H9 (cell line): ENCODE data around the gene SPOCK3. TPM values are rescaled to one million over a fixed set of nuclear protein-coding genes. Genes with fewer than 3 reads are reported as not detected.
A peak's percentile ranks its signal among the peaks of the same experiment; 100 is the strongest.

Experiments used
- DNase-seq: peaks from one replicate; pipeline ENCODE4 v3.0.0-alpha.2; 2017
- H2AFZ ChIP-seq: one replicate; pipeline ENCODE4 v1.6.1; 2013; ENCODE audit warnings: mild to moderate bottlenecking, low read length, control low read depth, moderate library complexity
- H2AK5ac ChIP-seq: 2 replicates; pipeline ENCODE4 v1.6.1; 2013; ENCODE audit warnings: low read length, control low read depth, mixed read lengths; ENCODE audit not compliant: insufficient read length
- H2BK120ac ChIP-seq: one replicate; pipeline ENCODE4 v1.6.1; 2013; ENCODE audit warnings: low read depth, mild to moderate bottlenecking, low read length, control low read depth, inconsistent platforms; ENCODE audit not compliant: poor library complexity, severe bottlenecking
- H2BK12ac ChIP-seq: 2 replicates; pipeline ENCODE4 v1.6.1; 2013; ENCODE audit warnings: low read length, control low read depth, mixed read lengths, low read depth; ENCODE audit not compliant: insufficient read length
- H2BK15ac ChIP-seq: 2 replicates; pipeline ENCODE4 v1.6.1; 2013; ENCODE audit warnings: low read depth, low read length, control low read depth
- H2BK20ac ChIP-seq: one replicate; pipeline ENCODE4 v1.6.1; 2013; ENCODE audit warnings: low read depth, mild to moderate bottlenecking, low read length, control low read depth, inconsistent platforms; ENCODE audit not compliant: poor library complexity, severe bottlenecking
- H2BK5ac ChIP-seq: 2 replicates; pipeline ENCODE4 v1.6.1; 2013; ENCODE audit warnings: low read length, control low read depth, mixed read lengths; ENCODE audit not compliant: insufficient read length
- H3K14ac ChIP-seq: 2 replicates; pipeline ENCODE4 v1.6.1; 2013; ENCODE audit warnings: low read length, control low read depth; ENCODE audit not compliant: insufficient read depth
- H3K18ac ChIP-seq: 2 replicates; pipeline ENCODE4 v1.6.1; 2013; ENCODE audit warnings: low read depth, mild to moderate bottlenecking, mixed read lengths, low read length, control low read depth; ENCODE audit not compliant: insufficient read length
- H3K23ac ChIP-seq: 2 replicates; pipeline ENCODE4 v1.6.1; 2013; ENCODE audit warnings: low read length, control low read depth, mixed read lengths, low read depth; ENCODE audit not compliant: insufficient read length
- H3K23me2 ChIP-seq: 2 replicates; pipeline ENCODE4 v1.6.1; 2013; ENCODE audit warnings: low read depth, mild to moderate bottlenecking, mixed read lengths, low read length, control low read depth; ENCODE audit not compliant: insufficient read length, poor library complexity, severe bottlenecking
- H3K27ac ChIP-seq: 2 replicates; pipeline ENCODE4 v1.5.1; 2013; ENCODE audit warnings: low read length, control low read depth, mixed read lengths, low read depth; ENCODE audit not compliant: insufficient read length
- H3K27me3 ChIP-seq: 2 replicates; pipeline ENCODE4 v1.6.1; 2013; ENCODE audit warnings: low read length, control low read depth, inconsistent platforms; ENCODE audit not compliant: insufficient read depth
- H3K4ac ChIP-seq: 2 replicates; pipeline ENCODE4 v1.6.1; 2013; ENCODE audit warnings: low read depth, mild to moderate bottlenecking, control low read depth, inconsistent platforms, low read length, moderate library complexity
- H3K4me1 ChIP-seq: 2 replicates; pipeline ENCODE4 v1.6.1; 2013; ENCODE audit warnings: low read length, control low read depth, inconsistent platforms; ENCODE audit not compliant: insufficient read depth
- H3K4me2 ChIP-seq: 2 replicates; pipeline ENCODE4 v1.6.1; 2013; ENCODE audit warnings: low read length, control low read depth, mixed read lengths; ENCODE audit not compliant: insufficient read length, insufficient read depth
- H3K56ac ChIP-seq: 2 replicates; pipeline ENCODE4 v1.6.1; 2013; ENCODE audit warnings: low read depth, mild to moderate bottlenecking, mixed read lengths, low read length, control low read depth; ENCODE audit not compliant: insufficient read length
- H3K79me1 ChIP-seq: 2 replicates; pipeline ENCODE4 v1.6.1; 2013; ENCODE audit warnings: low read depth, mild to moderate bottlenecking, moderate library complexity, low read length, control low read depth, inconsistent platforms; ENCODE audit not compliant: insufficient read depth, poor library complexity, severe bottlenecking
- H3K79me2 ChIP-seq: 2 replicates; pipeline ENCODE4 v1.6.1; 2013; ENCODE audit warnings: low read length, control low read depth, inconsistent platforms; ENCODE audit not compliant: insufficient read depth
- H3K9ac ChIP-seq: 2 replicates; pipeline ENCODE4 v1.6.1; 2013; ENCODE audit warnings: low read length, control low read depth, mixed read lengths; ENCODE audit not compliant: insufficient read length; ENCODE audit errors: extremely low read depth
- H3K9me3 ChIP-seq: one replicate; pipeline ENCODE4 v1.6.1; 2013; ENCODE audit warnings: low read depth, low read length, inconsistent platforms; ENCODE audit not compliant: control insufficient read depth
- H3T11ph ChIP-seq: one replicate; pipeline ENCODE4 v1.6.1; 2013; ENCODE audit warnings: mild to moderate bottlenecking, low read length, control low read depth, inconsistent platforms
- H4K20me1 ChIP-seq: one replicate; pipeline ENCODE4 v1.6.1; 2013; ENCODE audit not compliant: control insufficient read depth, insufficient read length, insufficient read depth
- H4K5ac ChIP-seq: 2 replicates; pipeline ENCODE4 v1.6.1; 2013; ENCODE audit warnings: low read depth, mild to moderate bottlenecking, mixed read lengths, low read length, control low read depth; ENCODE audit not compliant: insufficient read length
- H4K8ac ChIP-seq: replicated peaks from 2 replicates; pipeline ENCODE4 v1.6.1; 2013; ENCODE audit warnings: low read length, control low read depth, mixed read lengths, low read depth; ENCODE audit not compliant: insufficient read length
- H4K91ac ChIP-seq: 2 replicates; pipeline ENCODE4 v1.6.1; 2013; ENCODE audit warnings: low read depth, mild to moderate bottlenecking, moderate library complexity, mixed read lengths, low read length, control low read depth; ENCODE audit not compliant: insufficient read length
- H3K27ac Mint-ChIP-seq, 3 experiments: 2 replicates in 2 of 3; 3 replicates in 1 of 3; pipeline ENCODE4 v1.8.0; 2020 to 2021; ENCODE audit warnings: mixed read lengths in 3 of 3, mild to moderate bottlenecking in 1 of 3, moderate library complexity in 1 of 3
- H3K27me3 Mint-ChIP-seq: 2 replicates; pipeline ENCODE4 v1.8.0; 2021; ENCODE audit warnings: low read depth, mild to moderate bottlenecking, moderate library complexity, mixed read lengths
- H3K36me3 Mint-ChIP-seq, 3 experiments: 2 replicates in 2 of 3; 3 replicates in 1 of 3; pipeline ENCODE4 v1.8.0; 2020 to 2021; ENCODE audit warnings: low read depth in 3 of 3, mixed read lengths in 3 of 3; ENCODE audit not compliant: insufficient read depth in 1 of 3
- H3K4me1 Mint-ChIP-seq, 2 experiments: 2 replicates each; pipeline ENCODE4 v1.8.0; 2020; ENCODE audit warnings: mixed read lengths in 2 of 2
- H3K4me3 Mint-ChIP-seq, 2 experiments: 2 replicates in 1 of 2; 3 replicates in 1 of 2; pipeline ENCODE4 v1.8.0; 2020 to 2021; ENCODE audit warnings: mild to moderate bottlenecking in 2 of 2, mixed read lengths in 2 of 2, moderate library complexity in 1 of 2
- H3K9me3 Mint-ChIP-seq, 2 experiments: 2 replicates in 1 of 2; 3 replicates in 1 of 2; pipeline ENCODE4 v1.8.0; 2020; ENCODE audit warnings: mild to moderate bottlenecking in 2 of 2, mixed read lengths in 2 of 2, moderate library complexity in 1 of 2
- WGBS: extraction: QIAGEN DNeasy Blood & Tissue Kit; methylation state at CpG from one replicate; pipeline ENCODE4 v1.1.7; 2013; ENCODE audit warnings: missing lambda C conversion rate, low lambda C conversion rate, mixed read lengths; ENCODE audit not compliant: insufficient read length; ENCODE audit errors: extremely low coverage; 5-methylcytosine and 5-hydroxymethylcytosine counted together
- total RNA-seq: library from RNA; stranded (reverse); gene quantifications from 2 replicates; pipeline ENCODE4 v1.2.1, GENCODE V29; 2021
- TF ChIP-seq, protein P1 (sequence below): fragments of 200-600 bp; sonication (generic); conservative IDR thresholded peaks from 3 replicates; pipeline ENCODE4 v1.8.0; 2021; ENCODE audit warnings: antibody characterized with exemption, mild to moderate bottlenecking

The SPOCK3 gene
- total RNA-seq, 1 experiment from 2014 or later: 0.28 TPM

DNA sequence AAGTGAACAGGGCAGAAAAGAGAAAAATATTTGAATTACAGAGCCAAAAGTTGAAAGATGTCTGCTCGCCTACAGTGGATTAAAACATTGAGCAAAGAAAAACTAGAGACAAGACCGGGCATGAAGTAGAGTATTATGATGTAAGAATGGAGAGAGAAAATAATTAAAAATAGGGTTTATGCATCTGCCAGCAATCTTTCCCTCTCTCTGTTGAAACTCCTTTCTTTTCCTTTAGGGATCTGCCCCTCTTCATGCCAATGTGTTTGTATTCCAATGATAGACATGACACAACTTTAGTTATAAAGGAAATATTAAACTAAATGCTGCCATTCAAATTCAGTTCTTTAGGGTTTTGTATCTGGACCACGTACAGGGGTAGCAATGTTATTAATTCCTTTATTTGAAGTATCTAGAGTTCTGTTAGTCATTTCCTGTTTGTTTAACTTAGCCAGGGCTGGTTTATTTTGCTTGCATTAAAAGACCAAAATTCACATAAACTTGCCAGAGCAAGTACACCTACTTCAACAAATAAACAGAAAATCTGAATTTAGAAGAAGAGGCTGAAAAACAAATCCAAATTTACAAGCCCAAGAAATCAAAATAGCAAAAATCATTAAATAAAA is 202.6 kb downstream of the SPOCK3 start:
- no peak overlapping the region for H3K9ac ChIP-seq
- Mint-ChIP-seq H3K9me3 (no peaks in the 10 kb centered on the region), H3K4me1 (peaks cover 4 to 7% of the 10 kb centered on the region in 2 experiments; a peak in 3 of 4 replicates), H3K36me3 (no peaks in the 10 kb centered on the region), H3K27me3 (no peaks in the 10 kb centered on the region), H3K4me3 (no peak overlapping the region), H3K27ac (peak overlapping the region in 1 of 3 experiments; percentile 44; a peak in 1 of 7 replicates)
- H3K23ac ChIP-seq: no peak overlapping the region
- H3K9me3 ChIP-seq: no peaks in the 10 kb centered on the region
- DNase-seq: no peak
- no peaks in the 10 kb centered on the region for H3K27me3 ChIP-seq
- H2AFZ ChIP-seq: no peak overlapping the region
- H2BK20ac ChIP-seq: no peak overlapping the region
- no peak overlapping the region for H3K27ac ChIP-seq
- H4K20me1 ChIP-seq: no peaks in the 10 kb centered on the region
- H3K79me1 ChIP-seq: no peaks in the 10 kb centered on the region
- no peak overlapping the region for H4K5ac ChIP-seq
- H2BK15ac ChIP-seq: no peak overlapping the region
- no peak overlapping the region for H2BK120ac ChIP-seq
- H3K14ac ChIP-seq: no peak overlapping the region
- no CpG with 5 or more reads among the region's 3 CpGs for WGBS
- no peak overlapping the region for H4K91ac ChIP-seq
- no peak overlapping the region for H3K4me2 ChIP-seq
- no peak overlapping the region for H2BK5ac ChIP-seq
- no peaks in the 10 kb centered on the region for H3K4me1 ChIP-seq
- H2BK12ac ChIP-seq: no peak overlapping the region
- H2AK5ac ChIP-seq: no peak overlapping the region
- no peak overlapping the region for H4K8ac ChIP-seq
- H3K4ac ChIP-seq: no peak overlapping the region
- no peaks in the 10 kb centered on the region for H3K23me2 ChIP-seq
- no peak overlapping the region for H3T11ph ChIP-seq
- no peak overlapping the region for H3K18ac ChIP-seq
- no peak overlapping the region for H3K56ac ChIP-seq
- no peaks in the 10 kb centered on the region for H3K79me2 ChIP-seq
- TF ChIP-seq, protein P1, sequence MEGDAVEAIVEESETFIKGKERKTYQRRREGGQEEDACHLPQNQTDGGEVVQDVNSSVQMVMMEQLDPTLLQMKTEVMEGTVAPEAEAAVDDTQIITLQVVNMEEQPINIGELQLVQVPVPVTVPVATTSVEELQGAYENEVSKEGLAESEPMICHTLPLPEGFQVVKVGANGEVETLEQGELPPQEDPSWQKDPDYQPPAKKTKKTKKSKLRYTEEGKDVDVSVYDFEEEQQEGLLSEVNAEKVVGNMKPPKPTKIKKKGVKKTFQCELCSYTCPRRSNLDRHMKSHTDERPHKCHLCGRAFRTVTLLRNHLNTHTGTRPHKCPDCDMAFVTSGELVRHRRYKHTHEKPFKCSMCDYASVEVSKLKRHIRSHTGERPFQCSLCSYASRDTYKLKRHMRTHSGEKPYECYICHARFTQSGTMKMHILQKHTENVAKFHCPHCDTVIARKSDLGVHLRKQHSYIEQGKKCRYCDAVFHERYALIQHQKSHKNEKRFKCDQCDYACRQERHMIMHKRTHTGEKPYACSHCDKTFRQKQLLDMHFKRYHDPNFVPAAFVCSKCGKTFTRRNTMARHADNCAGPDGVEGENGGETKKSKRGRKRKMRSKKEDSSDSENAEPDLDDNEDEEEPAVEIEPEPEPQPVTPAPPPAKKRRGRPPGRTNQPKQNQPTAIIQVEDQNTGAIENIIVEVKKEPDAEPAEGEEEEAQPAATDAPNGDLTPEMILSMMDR: no peak
